GM18520 (cell line): ENCODE data around the gene IQSEC1.
A peak's percentile ranks its signal among the peaks of the same experiment; 100 is the strongest.

Experiments
- ATAC-seq: cut with Tn5 transposase; IDR thresholded peaks from one replicate; pipeline ENCODE4 v1.9.1; 2021; ENCODE audit not compliant: unreplicated experiment

The IQSEC1 gene

GRCh38 chr3:12972781-12973702 is 100.2 kb downstream of the IQSEC1 start:
- no peak for ATAC-seq

GRCh38 chr3:12972043-12972442 is 101.2 kb downstream of the IQSEC1 start:
- no peak for ATAC-seq

DNA sequence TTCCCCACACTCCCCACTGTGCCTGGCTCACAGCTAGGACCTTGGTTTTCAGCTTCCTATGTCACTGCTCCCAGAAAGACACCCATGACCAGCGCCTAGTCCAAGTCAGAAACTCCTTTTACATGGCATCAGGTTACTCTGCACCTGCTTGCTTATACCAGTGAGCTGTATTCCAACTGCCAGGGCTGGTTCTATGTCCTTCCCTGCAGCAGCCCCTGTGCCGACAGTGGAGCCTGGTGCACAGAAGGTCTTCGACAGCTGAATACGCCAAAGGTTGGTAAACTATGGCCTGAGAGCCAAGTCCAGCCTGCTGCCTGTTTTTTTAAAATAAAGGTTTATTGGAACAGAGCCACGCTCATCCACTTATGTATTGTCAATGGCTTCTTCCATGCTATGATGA is 102.5 kb downstream of the IQSEC1 start:
- no peak for ATAC-seq

DNA sequence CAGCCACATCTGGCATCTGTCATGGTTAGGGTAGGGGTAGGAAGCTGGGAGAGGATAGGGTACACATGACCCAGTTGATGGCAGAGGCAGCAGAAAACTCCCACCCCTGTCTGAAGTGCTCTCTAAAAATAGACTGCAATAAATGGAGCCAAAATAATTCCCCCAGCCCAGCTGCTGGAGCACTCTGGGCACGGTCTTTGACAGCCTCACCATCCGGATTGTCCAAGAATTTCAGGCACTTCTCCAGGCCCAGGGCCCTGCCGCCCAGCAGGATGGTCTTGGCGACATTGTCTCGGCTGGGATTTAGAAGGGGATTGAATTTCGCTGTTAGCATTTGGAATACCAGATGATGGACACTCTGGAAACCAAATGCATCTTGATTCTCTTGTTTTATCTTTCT is 103.7 kb downstream of the IQSEC1 start:
- ATAC-seq: no peak

DNA sequence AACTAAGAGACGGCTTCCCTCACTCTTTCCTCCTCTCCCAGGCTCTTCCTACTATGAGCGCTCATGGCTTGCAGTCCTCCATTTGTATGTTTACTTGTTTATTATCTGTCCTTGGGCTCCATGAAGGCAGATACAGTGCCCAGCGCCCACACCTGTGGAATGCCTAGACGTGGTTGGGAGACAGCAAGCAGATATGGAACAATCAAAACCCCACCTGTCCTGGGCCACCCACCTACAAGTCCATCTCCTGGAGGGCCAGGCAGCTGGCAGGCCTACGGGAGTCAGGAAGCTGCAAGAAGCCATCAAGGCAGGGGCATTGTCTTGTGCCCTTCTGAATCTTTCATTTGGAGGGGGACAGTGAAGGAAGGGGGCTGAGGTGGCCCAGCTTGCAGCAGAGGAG is 104.7 kb downstream of the IQSEC1 start:
- no peak for ATAC-seq

- ATAC-seq: peak; percentile 39
These were observed 105.5 kb downstream of the IQSEC1 start for GRCh38 chr3:12967606-12968351.

DNA sequence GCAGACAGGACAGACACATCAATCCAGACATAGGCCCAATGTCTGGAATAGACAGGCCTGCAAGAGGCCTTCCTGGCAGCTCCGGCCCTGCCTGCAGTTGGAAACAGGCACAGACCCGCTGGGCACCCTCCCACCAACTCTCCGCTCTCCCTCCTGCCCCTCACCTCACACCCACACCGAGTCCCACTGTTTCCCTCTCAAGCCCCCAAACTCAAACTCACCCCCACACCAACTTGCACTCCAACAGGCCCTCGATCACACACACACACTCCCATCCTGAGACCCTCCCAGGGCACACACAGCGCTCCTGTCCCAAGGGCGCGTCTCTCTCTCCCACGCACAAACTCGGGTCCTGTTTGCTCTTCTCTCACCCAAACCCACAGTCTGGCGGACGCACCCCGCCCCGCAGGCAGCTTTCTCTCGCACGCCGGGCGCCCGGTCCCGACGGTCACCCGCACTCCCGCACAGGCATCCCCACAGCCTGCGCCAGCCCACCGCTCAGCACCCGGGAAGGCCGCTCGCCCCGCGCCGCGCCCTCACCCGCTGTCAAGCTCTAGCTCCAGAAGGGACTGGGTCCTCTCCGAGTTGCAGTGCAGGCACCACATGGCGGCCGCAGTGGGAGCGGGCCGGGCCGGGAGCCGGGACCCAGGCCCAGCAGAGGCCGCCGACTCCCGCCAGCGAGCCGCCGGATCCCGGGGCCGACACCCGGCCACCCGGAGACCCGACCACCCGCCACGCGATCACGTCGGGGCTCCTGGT is 106.2 kb downstream of the IQSEC1 start:
- peak; percentile 17 for ATAC-seq

DNA sequence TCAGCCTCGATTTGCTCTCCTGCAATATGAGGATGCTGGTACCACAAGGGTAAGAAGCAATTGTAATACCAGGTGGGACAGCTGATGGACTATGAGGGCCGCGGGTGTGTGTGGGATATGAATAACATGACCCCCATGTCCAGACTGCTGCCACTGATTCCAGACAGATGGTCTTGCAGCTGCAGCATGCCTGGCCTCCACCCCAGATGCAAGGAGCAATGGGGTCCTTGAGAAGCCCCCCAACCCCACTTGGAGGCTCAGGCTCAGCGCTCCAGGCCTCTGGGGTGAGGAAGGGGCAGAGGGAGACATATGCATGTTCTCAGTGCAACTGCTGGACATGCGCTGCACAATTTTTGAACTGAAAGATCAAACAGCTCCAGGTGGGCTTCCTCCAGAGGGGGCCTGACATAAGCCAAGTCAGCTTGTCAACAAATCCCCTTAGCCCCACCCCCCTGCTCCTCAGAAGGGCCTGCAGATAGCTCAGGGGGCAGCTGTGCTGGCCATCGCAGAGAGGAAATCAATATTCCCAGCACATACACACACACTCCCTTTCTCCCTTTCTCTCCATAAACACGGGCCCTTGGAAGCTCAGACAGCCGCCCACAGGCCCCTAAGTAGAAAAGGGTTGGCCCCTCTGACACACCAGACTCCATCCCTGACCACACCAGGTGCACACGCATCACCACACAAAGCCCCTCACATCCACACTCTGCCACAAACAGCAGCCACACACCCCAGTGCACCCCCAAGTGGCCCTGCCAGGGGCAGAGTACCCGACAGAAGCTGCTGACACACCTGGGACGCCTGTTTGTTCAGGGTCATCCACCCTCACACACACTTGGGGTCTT is 107.0 kb downstream of the IQSEC1 start:
- ATAC-seq: no peak

- ATAC-seq: no peak
These were observed 108.3 kb downstream of the IQSEC1 start for GRCh38 chr3:12964711-12965612.

GRCh38 chr3:12963922-12964701 is 109.1 kb downstream of the IQSEC1 start:
- no peak for ATAC-seq

DNA sequence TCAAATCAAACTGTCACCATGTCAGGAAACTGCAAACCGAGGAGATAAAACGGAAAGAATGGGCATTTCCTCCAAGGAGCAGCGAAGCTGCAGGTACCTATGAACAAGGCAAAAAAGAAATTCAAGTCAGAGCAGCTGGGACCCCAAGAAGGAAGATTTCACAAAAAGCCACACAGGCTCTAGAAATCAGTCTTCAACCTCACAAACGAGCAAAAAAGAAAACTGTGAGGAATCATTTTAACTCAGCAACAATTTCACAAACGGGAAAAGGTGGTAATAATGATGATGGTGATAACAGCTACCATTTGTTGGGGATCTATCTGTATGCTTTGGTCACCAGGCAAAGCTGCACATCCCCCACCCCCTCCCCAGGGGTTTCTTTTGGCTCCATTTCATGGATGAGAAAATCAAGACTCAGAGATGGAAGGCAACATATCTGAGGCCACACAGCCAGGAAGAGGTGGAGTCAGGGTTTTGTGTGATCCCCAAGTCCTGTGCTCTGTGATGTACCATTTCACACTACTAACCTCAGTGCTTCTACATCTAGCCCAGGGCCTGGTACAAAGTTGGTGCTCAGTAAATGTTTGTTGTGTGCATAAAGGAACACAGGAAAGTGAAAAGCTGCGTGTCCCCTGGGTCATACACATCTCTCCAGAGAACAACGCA is 109.9 kb downstream of the IQSEC1 start:
- no peak for ATAC-seq

DNA sequence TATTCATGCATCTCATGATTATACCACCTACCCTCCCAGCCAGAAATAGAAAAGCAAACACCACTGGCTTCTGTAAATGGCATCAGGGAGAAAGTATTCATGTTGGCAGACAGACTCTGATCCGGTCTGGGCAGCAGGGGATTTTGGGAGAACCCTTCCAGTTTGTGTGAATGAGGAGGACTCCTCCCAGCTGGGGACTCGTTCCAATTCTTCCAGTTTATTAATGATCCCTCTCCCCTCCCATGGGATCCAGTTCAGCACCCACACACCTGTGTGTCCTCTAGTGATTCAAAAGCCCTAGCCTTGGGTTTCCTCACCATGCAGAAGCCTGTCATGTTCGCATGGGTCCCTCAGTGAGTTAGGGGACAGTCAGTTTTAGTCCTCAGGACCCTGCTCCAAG is 110.9 kb downstream of the IQSEC1 start:
- ATAC-seq: no peak

- no peak for ATAC-seq
These were observed 111.6 kb downstream of the IQSEC1 start for GRCh38 chr3:12961697-12962036.

DNA sequence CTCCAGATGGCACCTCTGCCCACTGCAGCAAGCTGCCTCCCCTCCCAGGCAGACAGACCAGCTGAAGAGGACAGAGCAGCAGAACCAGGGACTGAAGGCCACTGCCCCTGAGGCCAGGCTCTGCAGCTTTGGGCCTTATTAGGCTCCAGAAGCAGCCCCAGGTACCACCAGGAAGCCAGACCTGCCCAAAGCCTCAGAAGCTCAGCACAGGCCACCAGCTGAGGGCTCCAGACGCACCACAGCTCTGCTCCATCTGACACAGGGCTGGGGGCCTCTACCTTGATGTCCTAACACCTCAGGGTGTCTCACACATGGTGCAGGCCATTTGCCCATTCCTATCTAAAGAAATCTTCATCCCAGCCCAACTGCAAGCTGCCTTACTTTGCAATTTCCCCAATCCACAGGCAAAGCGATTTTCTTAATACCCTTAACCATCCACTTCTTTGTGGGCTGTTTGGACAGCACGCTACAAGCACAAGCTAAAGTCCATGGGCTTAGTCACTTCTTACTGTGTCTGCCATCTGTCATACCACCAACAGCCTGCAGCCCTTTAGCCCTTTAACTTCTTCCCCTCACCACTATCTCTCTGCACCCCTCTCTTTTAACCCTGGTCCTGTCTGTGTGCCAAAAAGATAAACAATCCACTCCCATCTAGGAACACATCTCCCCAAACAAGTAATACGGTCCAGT is 112.1 kb downstream of the IQSEC1 start:
- ATAC-seq: no peak

GRCh38 chr3:12960497-12960896 is 112.7 kb downstream of the IQSEC1 start:
- ATAC-seq: no peak

GRCh38 chr3:12959838-12960378 is 113.3 kb downstream of the IQSEC1 start:
- no peak for ATAC-seq

GRCh38 chr3:12959410-12959809 is 113.8 kb downstream of the IQSEC1 start:
- ATAC-seq: no peak
